CD4-positive, alpha-beta T cell treated with Interleukin-12 subunit alpha and Interleukin-12 subunit beta, for 1 hour (primary cell): ENCODE data around the gene CALML4.
A peak's percentile ranks its signal among the peaks of the same experiment; 100 is the strongest.
"Not testable (repeated sequence)": the region's sequence is repeated elsewhere in the genome, so short reads cannot be mapped to it uniquely, and the experiment has no call there.

Source experiments
- DNase-seq: peaks from one replicate; pipeline ENCODE4 v3.0.0-alpha.2; 2020

The CALML4 gene, protein sequence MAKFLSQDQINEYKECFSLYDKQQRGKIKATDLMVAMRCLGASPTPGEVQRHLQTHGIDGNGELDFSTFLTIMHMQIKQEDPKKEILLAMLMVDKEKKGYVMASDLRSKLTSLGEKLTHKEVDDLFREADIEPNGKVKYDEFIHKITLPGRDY

DNA sequence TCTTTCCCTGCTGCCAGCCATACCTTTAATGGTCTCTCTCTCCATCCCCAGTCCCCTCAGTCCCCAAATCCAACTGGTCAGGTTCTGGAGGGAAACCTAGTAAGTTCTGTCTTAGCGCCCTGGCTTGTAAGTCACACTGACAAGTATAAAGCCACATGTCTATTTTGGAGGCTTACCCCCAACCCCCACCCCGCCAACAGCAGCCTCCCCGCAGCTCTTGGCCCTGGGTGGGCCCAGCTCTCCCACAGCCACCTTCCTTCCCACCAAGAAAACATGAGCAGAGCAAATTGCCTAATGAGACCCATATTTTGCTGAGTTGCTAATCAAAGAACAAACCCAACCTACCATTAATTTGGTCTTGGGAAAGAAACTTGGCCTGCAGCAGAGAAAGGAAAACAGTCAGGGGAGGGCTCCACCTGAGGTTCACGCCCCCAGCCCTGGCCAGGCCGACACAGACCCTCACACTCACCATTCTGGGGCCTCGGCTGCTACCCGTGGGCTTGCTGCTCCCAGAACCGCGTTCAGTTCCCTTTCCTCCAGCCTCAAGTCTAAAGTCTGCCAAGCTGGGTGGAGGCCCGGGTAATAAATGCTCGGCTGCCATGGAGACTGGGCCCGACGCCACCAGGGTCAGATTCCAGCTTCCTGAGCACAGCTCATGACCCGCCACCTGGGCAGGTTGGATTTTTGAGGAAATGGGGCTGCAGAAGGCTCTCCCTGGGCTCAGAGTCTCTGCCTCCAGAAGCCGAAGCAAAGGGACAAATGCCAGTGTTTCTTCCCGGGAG lies at the start of gene CALML4:
TSS of gene CALML4 (minus strand) at position 557 of the 782 bp plus-strand sequence. CDS start at position 472, 85 bp downstream.
- DNase-seq: no peak

DNA sequence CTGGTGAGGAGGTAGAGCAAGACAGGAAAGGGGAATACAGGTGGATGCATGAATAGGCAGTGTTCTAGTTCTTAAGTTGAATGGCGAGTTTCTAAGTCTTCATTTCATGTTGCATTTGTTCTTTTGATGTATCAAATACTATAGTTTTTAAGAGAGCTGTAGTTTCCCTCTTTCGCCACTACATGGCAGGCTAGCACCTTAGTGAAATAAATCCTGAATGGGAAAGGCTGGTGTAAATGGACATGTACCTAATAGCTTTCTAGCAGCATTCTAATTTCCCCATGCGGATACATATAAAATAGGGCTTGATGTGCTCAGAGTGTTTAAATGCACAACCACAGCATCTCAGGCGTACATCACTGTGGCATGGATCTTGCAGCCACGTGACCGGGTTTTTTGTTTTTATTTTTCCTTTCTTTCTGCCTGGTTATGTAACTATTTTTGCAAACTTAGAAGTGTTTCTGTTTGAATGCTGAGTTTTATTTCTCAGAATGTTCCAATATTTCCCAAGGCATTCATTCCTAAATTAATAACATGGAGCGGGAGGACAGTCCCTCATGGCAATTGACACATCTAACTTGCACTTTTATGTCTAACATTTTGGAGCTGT lies 47.9 kb upstream of the CALML4 start:
- peak; percentile 67 for DNase-seq

DNA sequence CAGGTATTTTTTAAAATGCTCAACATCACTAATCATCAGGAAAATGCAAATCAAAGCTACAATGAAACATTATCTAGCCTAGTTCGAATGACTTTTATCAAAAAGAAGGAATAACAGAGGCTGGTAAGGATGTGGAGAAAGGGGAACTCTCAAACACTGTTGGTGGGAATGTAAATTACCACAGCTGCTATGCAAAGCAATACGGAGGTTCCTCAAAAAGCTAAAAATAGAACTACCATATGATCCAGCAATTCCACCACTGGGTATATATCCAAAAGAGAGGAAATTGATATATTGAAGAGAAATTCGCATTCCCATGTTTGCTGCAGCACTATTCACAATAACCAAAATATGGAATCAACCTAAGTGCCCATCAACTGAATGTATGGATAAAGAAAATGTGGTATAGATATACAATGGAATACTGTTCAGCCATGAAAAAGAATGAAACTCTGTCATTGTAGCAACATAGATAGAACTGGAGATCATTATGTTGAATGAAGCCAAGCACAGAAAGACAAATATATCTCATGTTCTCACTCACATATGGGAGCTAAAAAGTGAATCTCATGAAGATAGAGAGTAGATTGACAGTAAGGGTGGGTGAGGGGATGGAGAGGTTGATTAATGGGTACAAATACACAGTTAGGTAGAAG lies 44.1 kb upstream of the CALML4 start:
- no peak for DNase-seq

DNA sequence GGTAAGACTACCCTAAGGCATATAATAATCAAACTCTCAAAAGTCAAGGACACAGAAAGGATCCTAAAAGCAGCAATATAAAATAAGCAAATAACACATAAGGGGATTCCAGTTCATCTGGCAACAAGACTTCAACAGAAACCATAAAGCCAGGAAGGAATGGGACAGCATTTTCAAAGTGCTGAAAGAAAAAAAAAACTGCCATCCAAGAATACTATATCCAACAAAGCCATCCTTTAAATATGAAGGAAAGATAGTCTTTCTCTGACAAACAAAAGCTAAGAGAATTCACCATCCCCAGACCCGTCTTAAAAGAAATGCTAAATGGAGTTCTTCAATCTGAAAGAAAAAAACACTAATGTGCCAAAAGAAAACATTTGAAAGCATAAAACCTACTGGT lies 39.1 kb upstream of the CALML4 start:
- DNase-seq: no peak

DNA sequence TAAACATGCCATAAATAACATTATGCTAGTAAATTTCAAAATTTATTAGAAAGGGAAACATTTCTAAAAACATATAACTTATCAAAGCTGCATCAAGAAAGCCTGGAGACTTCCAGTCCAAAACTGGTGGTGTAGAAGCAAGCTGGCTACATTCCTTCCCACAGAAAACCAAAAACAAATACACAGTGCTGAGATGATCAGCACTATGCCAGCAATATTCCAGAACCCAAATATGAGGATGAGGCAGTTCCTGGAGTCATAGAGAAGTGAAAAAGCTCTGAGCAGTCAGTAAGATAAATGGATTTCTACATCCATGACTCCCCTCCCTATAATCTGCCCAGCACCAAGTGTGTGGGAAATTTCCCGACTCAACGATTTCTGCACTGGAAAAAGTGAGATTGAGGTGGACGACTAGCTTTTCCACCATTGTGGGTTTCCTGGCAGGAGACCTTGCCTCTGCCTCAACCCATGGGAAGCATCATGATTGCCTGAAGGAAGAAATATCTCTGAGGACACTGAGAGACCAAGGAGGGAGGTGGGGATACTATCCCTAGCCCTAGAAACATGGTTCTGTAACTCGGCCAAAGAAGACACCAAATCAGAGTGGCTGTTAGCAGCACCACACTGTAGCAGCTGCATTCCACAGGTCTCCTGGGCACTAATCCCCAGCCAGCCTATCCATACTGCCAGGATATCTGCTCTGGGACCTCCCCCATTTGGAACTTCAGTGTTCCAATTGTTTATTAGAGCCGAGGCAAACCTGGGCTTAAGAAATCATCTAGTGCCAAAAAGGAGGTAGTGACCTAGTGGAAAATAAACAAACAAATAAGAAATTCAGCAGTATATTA lies 36.2 kb upstream of the CALML4 start:
- DNase-seq: no peak

DNA sequence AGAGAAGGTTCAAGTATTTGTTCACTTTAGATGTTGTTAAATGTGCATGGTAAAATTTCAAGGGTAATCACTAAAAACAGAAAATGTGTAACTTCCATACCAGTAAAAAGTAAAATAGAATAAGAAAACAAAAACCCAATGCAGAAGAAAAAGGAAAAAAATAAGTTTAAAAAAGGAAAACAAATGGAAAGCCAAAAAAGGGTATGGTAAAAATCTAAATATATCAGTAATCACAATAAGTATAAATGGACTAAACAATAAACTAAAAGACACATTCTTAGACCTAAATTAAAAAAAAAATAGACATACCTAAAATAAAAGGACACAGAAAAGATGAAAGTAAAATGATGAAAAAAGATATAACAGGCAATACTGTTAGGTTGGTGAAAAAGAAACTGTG lies 33.9 kb upstream of the CALML4 start:
- DNase-seq: no peak

DNA sequence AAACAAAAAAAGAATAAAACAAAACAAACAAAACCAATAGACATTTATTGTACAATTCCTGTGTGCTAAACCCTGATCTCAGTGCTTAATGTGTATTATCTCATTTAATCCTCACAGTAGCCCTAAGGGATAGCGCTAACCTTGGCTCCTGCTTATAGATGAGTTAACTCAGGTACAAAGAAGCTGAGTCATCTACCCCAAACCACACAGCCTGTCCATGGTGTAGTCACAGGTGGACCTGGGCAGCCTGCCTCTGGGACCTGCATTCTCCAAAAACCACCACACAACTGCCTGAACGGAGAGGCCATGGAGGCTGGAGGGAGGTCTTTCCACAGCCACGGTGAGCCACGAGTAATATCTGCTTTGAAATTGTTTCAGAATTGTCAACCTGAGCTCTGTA lies 29.9 kb upstream of the CALML4 start:
- no peak for DNase-seq

DNA sequence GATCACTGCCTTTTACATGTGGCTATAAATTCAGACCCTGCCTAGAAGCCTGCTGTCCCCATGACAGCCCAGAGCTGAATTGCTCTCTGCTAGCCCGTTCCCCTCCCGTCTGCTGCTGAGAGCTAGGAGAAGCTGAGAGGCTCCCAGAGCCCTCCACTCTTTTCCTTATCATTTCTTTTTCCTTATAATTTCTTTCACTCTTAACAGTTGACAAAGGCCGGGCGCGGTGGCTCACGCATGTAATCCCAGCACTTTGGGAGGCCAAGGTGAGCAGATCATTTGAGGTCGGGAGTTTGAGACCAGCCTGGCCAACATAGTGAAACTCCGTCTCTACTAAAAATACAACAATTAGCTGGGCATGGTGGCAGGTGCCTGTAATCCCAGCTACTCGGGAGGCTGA lies 29.4 kb upstream of the CALML4 start:
- not testable (repeated sequence) for DNase-seq

DNA sequence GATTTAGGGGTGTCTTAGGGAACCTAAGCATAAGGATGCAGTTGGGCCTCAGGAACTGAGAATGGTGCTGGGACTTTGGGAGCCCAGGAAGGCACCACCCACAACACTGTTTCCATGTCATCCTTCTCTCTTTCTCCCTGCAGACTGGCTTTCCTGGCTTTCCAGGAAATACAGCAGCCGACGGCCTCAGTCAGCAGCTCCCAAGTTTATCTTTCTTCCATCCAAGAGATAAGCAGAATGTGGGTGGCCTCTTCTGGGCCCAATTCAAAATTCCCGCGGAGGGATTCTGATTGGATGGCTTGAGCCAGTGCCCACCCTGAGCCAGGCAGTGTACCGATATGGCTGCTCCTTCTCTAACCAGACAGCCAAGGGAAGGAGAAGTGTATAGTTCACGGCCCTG lies 28.9 kb upstream of the CALML4 start:
- no peak for DNase-seq

DNA sequence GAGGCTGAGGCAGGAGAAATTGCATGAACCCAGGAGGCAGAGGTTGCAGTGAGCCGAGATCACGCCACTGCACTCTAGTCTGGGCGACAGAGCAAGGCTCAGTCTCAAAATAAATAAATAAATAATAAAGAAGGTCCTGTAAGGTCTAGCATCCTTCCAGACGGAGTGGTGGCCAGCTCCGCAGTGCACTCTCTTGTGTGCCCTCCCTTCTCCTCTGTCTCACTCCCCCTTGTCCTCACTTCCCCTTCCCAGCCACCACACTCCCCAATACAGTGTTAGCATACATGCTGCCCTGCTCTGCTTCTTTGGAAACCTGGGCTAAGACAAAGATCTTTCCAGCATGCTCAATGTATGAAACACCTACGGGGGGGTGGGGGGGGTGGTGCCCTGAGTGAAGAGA lies 27.8 kb upstream of the CALML4 start:
- no peak for DNase-seq

DNA sequence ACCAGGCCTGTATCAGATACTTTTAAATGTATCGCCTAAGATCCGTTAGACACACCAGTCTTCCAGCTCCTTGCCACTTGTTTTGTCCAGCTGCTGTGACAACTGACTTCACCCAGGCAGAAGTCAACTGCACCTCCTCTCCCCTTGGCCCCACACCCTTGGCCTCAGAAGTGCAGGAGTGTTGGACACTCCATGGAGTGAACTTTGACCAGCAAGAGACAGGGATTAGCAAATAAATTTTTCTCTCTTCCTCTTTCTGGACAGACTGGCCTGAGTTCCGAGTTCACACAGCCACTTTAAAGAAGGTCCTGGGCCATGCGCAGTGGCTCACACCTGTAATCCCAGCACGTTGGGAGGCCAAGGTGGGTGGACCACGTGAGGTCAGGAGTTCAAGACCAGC lies 27.3 kb upstream of the CALML4 start:
- DNase-seq: no peak

DNA sequence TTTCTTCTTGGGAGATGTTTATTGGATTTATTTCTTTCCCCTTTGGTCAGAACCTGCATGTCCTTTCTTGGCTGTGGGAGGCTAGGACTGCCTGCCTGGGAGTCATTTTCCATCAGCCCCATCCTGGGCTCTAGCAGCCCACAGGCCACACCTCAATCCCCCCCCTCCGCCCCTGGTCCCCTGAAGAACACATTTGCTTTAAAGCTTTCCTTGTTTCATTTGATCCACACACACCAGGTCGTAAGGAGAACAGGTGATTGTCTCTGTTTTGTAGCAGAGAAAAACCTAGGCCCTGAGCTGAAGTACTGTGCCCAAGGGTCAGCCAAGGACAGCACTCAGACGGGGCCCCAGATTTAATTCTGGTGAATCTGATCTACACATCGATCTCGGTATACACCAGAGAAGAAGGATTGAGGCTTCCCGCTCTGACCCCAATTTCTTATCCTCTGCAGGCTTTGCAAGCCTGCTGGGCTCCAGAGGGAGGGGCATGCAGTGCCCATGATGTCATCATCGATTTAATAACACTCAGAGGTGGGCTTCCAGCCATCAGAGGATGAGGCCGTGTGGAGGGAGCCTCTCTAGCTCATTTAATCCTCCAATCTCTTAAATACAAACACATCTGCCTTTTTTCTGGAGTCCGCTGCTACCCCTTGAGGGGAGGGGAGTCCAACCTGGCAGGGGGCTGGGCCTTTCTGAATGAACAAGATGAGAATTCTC lies 26.1 kb upstream of the CALML4 start:
- DNase-seq: no peak

DNA sequence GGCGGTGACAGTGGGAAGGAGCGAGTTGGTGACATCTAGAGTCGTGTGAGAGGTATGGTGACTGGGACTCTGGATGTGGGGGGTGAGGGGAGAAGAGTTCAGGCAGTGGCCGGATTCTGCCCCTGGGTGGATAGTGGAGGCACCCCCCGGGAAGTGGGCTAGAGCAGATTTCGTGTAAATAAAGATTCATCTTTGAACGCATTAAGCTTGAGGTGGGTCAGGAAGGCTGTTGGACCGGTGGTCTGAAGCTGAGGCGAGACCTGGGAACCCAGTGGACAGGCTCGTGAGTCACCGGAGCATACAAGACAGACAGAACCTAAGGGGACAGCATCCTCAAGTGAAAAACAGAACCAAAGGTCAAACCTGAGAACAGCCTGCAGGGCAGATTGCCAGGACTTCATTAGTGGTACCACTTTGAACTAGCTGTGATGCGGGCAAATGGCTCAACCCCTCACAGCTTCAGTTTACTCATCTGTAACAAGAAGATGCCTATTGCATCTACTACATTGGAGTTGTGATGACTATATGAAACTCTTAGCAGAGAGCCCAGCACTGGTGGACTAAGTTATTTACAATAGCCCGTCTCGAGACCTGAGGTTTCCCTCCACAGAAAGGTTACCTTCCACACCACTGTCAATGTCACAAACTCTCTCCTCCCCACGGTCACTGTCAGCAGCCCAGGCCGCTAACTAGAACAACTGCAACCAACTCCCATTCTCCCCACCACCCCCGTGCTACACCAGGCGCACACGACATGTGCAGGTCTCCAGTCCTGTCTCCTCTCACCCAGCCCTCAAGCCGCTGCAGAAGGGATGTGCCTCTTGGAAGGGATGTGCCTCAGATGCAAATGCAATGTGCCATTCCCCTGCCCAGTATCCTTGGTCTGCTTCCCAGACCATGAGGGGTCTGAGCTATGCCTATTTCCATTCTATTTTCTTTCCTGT lies 25.3 kb upstream of the CALML4 start:
- DNase-seq: no peak

DNA sequence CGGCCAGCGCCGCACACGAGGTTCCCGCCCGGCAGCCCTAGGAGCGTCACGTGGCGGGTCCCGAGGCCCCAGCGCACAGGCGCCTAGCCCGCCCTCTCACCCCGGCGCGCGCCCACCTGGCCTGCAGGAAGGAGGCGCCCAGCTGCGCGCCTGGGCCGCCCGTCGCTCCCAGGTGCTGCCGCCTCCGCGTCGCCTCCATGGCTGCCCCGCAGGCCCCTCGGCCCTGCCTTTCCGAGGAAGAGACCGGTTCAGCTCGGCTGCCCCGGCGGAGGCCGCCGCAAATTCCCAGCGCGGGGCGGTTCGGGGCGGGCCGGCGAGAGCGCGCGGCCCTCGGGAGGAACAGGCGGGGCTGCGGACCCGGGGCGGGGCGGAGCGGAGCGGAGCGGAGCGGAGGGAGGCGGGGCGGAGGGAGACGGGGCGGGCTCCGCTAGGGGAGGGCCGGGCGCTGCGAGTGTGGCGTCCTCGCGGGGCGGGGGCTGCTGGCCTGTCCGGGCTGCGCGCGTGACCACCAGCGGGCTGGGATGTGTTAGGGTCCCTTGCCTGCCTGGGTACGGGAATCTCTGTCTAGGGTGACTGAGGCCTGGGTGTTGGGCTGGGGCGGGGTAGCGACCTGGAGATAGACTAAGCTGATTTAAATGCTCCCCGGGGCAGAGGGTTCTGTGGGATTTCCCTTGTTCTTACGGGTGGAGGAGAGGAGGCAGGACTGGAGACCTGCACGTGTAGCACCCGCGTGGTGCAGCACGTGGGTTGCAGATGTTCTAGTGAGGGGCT lies 24.4 kb upstream of the CALML4 start, which contains the start of gene CLN6:
TSS of gene CLN6 (minus strand) at position 343 of the 771 bp plus-strand sequence. CDS start at position 199, 144 bp downstream.
- DNase-seq: peak; percentile 82

DNA sequence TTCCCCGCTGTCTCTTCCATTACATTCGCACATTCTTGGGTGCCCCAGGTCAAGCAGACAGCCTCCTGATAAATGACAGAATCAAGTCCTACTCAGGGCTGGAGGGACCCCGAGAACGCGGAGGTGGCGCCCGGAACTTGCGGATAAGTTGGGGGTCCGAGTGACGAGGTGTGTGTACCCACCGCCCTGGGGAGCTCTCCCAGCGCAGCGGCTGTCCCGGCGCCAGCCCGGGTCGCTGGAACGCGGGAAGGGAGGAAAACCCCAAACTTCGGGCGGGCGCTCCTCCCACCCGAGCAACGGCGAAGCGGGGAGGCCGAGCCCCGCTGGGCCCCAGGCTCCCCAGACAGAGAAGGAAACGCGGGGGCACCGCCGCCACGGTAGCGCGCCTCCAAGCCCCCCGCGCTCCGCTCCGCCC lies 23.8 kb upstream of the CALML4 start:
- no peak for DNase-seq

DNA sequence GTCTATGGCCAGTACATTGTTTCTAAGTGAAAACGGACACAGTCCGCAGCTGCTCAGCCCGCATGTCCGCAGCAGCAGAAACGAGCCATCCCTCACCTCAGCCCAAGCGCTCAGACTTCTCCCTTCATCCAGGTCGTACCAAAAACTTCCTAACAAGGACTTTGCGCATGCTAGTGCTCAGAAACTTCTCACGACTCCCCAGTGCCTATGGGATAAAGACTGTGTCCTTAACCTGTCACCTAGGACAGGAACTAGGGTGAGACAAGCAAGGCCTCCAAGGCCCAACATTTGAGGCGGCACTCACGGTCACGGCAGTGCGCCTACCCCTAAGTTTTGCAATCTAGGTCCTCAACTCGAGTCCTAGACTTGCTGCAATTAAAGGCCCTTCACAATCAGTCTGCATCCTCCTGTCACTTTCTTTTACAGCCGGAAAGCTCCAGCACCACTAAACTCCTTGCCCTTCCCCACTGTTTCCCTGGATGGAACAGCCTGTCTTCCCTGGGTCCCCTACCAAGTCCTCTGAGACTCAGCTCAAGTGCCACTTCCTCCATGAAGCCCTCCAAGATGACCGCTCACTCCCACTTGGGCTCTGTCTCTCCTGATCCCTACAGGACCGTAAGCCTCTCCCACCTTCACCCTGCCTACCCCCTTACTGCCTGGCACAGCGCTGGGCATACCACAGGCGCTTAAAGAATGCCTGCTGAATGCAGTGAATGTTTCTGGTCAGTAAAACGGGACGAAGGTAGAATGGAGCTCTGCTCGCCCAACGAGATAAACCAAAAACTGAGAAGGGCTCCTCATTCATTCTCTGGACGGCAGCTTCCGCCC lies 23.2 kb upstream of the CALML4 start:
- DNase-seq: no peak

DNA sequence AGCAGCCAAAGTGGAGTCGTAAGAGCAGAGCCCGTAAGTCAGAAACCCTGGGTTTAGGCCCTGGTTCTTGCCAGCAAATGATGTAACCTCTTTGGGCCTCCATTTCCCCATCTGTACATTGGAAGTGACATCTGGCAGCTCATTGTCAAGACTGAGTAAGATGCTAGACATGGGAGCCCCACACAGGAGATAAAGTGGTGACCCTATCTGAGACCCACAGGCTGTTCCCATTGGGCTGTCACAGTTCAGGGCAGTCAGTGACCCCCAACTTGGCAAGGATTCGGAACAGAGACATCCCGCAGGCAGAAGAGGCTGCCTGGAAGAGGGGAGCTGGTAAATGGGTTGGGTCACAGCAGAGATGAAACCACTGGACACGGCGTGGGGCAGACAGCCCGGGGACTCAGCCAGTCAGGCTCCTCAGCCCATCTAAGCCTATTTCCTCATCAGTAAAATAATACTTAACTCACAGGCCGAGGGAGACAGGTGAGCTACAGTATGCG lies 22.6 kb upstream of the CALML4 start:
- DNase-seq: no peak

DNA sequence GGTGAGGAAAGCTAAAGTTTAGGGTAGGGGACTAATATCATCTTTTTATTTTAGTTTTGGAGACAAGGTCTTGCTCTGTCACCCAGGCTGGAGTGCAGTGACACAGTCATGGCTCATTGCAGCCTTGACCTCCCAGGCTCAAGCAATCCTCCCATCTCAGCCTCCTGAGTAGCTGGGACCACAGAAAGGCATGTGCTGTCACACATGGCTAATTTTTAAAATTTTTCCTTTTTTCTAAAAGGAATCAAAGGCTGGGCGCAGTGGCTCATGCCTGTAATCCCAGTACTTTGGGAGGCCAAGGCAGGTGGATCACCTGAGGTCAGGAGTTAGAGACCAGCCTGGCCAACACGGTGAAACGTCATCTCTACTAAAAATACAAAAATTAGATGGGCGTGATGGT lies 20.3 kb upstream of the CALML4 start:
- not testable (repeated sequence) for DNase-seq
